ENCODE data around the gene KIF17. TPM values are rescaled to one million over a fixed set of nuclear protein-coding genes. Genes with fewer than 3 reads are reported as not detected.
A peak's percentile ranks its signal among the peaks of the same experiment; 100 is the strongest.

Gene KIF17
- total and polyA plus RNA-seq, 4 donors, result 4.1 to 9.6 (median 5.9) TPM

- no peak overlapping the region for H3K4me3 ChIP-seq
- no peaks in the 10 kb centered on the region for H3K27me3 ChIP-seq (ENCODE audit: control insufficient read depth in 3 of 3, insufficient read depth in 3 of 3, low read length in 2 of 3)
- H3K36me3 ChIP-seq (ENCODE audit: control insufficient read depth in 4 of 4, insufficient read depth in 4 of 4, low read length in 4 of 4), result no peaks in the 10 kb centered on the region
- no peaks in the 10 kb centered on the region for H3K9me3 ChIP-seq (ENCODE audit: control insufficient read depth in 4 of 4, insufficient read depth in 3 of 4, low read length in 3 of 4)
- H3K9ac ChIP-seq (ENCODE audit: insufficient read depth in 1 of 2, low read length in 2 of 2), result no peak overlapping the region
- ATAC-seq (ENCODE audit: insufficient read depth, low FRiP score), result no peak
- no peak overlapping the region for H3K27ac ChIP-seq (ENCODE audit: low read depth in 1 of 2, low read length in 1 of 2)
- H3K4me1 ChIP-seq (ENCODE audit: control insufficient read depth in 5 of 5, insufficient read depth in 5 of 5, low read length in 5 of 5), result peaks cover 0 to 3% (median 0%) of the 10 kb centered on the region in 5 donors
- TF ChIP-seq, protein P1, sequence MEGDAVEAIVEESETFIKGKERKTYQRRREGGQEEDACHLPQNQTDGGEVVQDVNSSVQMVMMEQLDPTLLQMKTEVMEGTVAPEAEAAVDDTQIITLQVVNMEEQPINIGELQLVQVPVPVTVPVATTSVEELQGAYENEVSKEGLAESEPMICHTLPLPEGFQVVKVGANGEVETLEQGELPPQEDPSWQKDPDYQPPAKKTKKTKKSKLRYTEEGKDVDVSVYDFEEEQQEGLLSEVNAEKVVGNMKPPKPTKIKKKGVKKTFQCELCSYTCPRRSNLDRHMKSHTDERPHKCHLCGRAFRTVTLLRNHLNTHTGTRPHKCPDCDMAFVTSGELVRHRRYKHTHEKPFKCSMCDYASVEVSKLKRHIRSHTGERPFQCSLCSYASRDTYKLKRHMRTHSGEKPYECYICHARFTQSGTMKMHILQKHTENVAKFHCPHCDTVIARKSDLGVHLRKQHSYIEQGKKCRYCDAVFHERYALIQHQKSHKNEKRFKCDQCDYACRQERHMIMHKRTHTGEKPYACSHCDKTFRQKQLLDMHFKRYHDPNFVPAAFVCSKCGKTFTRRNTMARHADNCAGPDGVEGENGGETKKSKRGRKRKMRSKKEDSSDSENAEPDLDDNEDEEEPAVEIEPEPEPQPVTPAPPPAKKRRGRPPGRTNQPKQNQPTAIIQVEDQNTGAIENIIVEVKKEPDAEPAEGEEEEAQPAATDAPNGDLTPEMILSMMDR (IDR thresholded peaks at IDR 0.05; ENCODE audit: control extremely low read depth, extremely low read depth), result no peak
- no peak for DNase-seq
- WGBS, 2 donors, result 88 to 94% methylated on average over 18 of the region's 18 CpGs
Observed at GRCh38 chr1:20698195-20698910, 19.5 kb downstream of the KIF17 start.

DNA sequence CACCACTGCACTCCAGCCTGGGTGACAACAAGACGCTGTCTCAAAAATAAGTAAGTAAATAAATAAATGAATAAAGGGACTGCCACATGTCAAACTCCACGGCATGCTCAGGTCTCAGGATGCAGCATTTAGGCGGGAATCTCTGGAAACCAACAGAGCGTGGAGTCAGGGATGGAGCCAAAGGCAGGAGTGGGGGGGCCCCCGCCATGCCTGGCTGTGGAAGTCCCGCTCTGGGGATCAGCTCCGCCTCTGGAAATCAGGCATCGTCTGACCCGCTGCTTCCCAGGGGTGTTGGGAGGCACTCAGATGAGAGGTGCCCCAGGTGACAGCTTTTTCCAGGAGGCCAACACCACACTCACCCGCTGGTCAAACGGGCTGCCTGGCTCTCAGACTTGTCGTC lies 20.2 kb downstream of the KIF17 start:
- H3K9me3 ChIP-seq (ENCODE audit: control insufficient read depth in 4 of 4, insufficient read depth in 3 of 4, low read length in 3 of 4), result no peaks in the 10 kb centered on the region
- H3K4me1 ChIP-seq (ENCODE audit: control insufficient read depth in 5 of 5, insufficient read depth in 5 of 5, low read length in 5 of 5), result peaks cover 0 to 3% (median 0%) of the 10 kb centered on the region in 5 donors
- no peak overlapping the region for H3K9ac ChIP-seq (ENCODE audit: insufficient read depth in 1 of 2, low read length in 2 of 2)
- TF ChIP-seq, protein P1 (IDR thresholded peaks at IDR 0.05; ENCODE audit: control extremely low read depth, extremely low read depth), result no peak
- ATAC-seq (ENCODE audit: insufficient read depth, low FRiP score) (no peak), DNase-seq (no peak)
- no peaks in the 10 kb centered on the region for H3K27me3 ChIP-seq (ENCODE audit: control insufficient read depth in 3 of 3, insufficient read depth in 3 of 3, low read length in 2 of 3)
- no peak overlapping the region for H3K4me3 ChIP-seq
- no peaks in the 10 kb centered on the region for H3K36me3 ChIP-seq (ENCODE audit: control insufficient read depth in 4 of 4, insufficient read depth in 4 of 4, low read length in 4 of 4)
- H3K27ac ChIP-seq (ENCODE audit: low read depth in 1 of 2, low read length in 1 of 2), result no peak overlapping the region
- WGBS, 2 donors, result 88 to 90% methylated on average over 12 of the region's 12 CpGs

DNA sequence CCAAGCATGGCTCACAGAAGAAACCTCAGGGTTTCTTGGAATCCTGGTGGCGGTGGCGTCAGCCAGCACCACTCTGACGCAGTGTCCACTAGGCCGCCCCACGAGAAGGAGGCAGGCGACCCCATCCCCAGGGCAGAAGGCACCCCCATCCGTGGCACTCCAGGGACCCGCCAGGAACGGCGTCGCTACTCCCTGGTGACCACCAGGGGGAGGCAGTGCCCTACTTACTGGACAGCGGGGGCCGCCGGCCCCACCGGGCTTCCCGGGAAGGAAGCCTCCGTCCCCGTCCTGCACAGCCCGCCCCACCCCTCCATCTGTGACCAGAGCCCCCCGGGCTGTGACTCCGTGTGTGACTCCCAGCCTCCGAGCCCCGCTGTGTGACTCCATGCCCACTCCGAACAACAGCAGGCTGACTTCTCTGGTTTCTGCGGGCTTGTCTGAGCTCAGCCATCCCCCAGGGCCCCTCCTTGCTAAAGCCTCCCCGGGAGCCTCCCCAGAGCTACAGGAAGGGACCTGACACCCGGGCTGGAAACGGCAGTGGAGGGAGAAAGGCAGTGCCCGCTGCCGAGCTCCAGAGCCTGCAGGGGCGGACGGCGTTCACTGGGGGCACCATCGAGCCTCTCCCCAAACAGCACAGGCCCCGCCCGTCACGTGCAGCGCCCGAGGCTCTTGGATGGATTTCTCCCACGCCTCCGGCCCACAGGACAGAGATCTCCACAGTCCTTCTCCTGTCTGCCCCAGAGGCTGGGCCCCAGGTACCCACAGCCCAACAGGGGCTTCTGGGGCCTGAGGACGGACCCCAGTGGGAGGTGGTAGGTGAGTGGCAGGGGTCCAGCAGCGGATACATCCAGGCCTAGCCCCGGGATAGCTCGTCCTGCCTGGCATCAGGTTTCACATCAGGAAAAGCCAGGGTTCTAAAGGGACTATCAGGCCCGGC lies 21.1 kb downstream of the KIF17 start:
- Histone ChIP-seq H3K27me3 (ENCODE audit: control insufficient read depth in 3 of 3, insufficient read depth in 3 of 3, low read length in 2 of 3) (no peaks in the 10 kb centered on the region), H3K27ac (ENCODE audit: low read depth in 1 of 2, low read length in 1 of 2) (peak overlapping the region; percentile 77 to 78), H3K9me3 (ENCODE audit: control insufficient read depth in 4 of 4, insufficient read depth in 3 of 4, low read length in 3 of 4) (no peaks in the 10 kb centered on the region), H3K9ac (ENCODE audit: insufficient read depth in 1 of 2, low read length in 2 of 2) (peak overlapping the region; percentile 17 to 42), H3K4me3 (no peak overlapping the region), H3K4me1 (ENCODE audit: control insufficient read depth in 5 of 5, insufficient read depth in 5 of 5, low read length in 5 of 5) (peaks cover 0 to 3% (median 0%) of the 10 kb centered on the region in 5 donors), H3K36me3 (ENCODE audit: control insufficient read depth in 4 of 4, insufficient read depth in 4 of 4, low read length in 4 of 4) (no peaks in the 10 kb centered on the region)
- ATAC-seq (ENCODE audit: insufficient read depth, low FRiP score) (peak; percentile 90), DNase-seq (peak; percentile 92 to 94 (median 93))
- whole genome bisulfite sequencing, 2 donors, result 3 to 4% methylated on average over 38 to 46 of the region's 46 CpGs
- TF ChIP-seq, protein P1 (IDR thresholded peaks at IDR 0.05; ENCODE audit: control extremely low read depth, extremely low read depth), result peak; percentile 79

All from lung (tissue), 12 donors.